Loucy (cell line): ENCODE measurements around the gene SCN8A.

Experiments used
- CTCF ChIP-seq: fragments of 200-600 bp; sonication (generic); conservative IDR thresholded peaks from 2 replicates; pipeline ENCODE4 v1.5.1; 2014; ENCODE audit warnings: mild to moderate bottlenecking, antibody characterized with exemption, low read length
- EZH2phosphoT487 ChIP-seq: fragments of 200-600 bp; IDR thresholded peaks from 2 replicates; pipeline ENCODE4 v1.6.1; 2018; ENCODE audit warnings: antibody characterized with exemption, mild to moderate bottlenecking, moderate library complexity, borderline replicate concordance

GRCh38 chr12:51630256-51630880 is 39.3 kb downstream of the SCN8A start:
- no peak for TF ChIP-seq CTCF
- no peak for TF ChIP-seq EZH2phosphoT487
